Measurements from ENCODE around the gene LPCAT4.

LPCAT4 gene

DNA sequence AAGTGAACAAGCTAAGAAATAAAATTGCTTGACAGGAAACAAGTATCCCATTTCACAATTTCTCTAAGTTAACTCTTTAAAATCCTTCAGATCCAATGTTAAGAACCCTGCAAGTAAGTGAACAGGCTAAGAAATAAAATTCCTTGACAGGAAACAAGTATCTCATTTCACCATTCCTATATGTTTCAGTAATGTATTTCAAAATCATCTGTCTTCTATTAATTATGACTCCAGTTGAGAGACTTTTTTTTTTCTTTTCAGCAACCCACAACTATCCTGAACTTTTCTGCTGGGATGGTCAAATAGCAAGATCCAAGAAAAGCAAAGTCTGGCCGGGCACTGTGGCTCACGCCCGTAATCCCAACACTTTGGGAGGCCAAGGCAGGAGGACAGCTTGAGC, 27.1 kb downstream of the LPCAT4 start:
- no peak for TF ChIP-seq FOXM1 (IDR thresholded peaks at IDR 0.05; ENCODE audit: borderline replicate concordance, low read depth)
- TF ChIP-seq EP300 (IDR thresholded peaks at IDR 0.05; ENCODE audit: borderline replicate concordance): no peak
- TF ChIP-seq, protein P1, sequence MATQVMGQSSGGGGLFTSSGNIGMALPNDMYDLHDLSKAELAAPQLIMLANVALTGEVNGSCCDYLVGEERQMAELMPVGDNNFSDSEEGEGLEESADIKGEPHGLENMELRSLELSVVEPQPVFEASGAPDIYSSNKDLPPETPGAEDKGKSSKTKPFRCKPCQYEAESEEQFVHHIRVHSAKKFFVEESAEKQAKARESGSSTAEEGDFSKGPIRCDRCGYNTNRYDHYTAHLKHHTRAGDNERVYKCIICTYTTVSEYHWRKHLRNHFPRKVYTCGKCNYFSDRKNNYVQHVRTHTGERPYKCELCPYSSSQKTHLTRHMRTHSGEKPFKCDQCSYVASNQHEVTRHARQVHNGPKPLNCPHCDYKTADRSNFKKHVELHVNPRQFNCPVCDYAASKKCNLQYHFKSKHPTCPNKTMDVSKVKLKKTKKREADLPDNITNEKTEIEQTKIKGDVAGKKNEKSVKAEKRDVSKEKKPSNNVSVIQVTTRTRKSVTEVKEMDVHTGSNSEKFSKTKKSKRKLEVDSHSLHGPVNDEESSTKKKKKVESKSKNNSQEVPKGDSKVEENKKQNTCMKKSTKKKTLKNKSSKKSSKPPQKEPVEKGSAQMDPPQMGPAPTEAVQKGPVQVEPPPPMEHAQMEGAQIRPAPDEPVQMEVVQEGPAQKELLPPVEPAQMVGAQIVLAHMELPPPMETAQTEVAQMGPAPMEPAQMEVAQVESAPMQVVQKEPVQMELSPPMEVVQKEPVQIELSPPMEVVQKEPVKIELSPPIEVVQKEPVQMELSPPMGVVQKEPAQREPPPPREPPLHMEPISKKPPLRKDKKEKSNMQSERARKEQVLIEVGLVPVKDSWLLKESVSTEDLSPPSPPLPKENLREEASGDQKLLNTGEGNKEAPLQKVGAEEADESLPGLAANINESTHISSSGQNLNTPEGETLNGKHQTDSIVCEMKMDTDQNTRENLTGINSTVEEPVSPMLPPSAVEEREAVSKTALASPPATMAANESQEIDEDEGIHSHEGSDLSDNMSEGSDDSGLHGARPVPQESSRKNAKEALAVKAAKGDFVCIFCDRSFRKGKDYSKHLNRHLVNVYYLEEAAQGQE (IDR thresholded peaks at IDR 0.05; ENCODE audit: low read depth): no peak
- TF ChIP-seq, protein P2, sequence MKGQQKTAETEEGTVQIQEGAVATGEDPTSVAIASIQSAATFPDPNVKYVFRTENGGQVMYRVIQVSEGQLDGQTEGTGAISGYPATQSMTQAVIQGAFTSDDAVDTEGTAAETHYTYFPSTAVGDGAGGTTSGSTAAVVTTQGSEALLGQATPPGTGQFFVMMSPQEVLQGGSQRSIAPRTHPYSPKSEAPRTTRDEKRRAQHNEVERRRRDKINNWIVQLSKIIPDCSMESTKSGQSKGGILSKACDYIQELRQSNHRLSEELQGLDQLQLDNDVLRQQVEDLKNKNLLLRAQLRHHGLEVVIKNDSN (IDR thresholded peaks at IDR 0.05): no peak
- TF ChIP-seq RAD21 (IDR thresholded peaks at IDR 0.05; ENCODE audit: low read depth): no peak
- no peak for TF ChIP-seq EGR1 (IDR thresholded peaks at IDR 0.05)
- no peak for TF ChIP-seq NFIC (IDR thresholded peaks at IDR 0.05)
- no peak for TF ChIP-seq CEBPB (IDR thresholded peaks at IDR 0.05)
- no peak for TF ChIP-seq ZBTB7A (IDR thresholded peaks at IDR 0.05; ENCODE audit: low read depth)
- no peak for TF ChIP-seq TAF1 (IDR thresholded peaks at IDR 0.05; ENCODE audit: low read depth)
- TF ChIP-seq TCF12 (IDR thresholded peaks at IDR 0.05; ENCODE audit: low read depth): no peak
- TF ChIP-seq, protein P3, sequence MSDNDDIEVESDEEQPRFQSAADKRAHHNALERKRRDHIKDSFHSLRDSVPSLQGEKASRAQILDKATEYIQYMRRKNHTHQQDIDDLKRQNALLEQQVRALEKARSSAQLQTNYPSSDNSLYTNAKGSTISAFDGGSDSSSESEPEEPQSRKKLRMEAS (IDR thresholded peaks at IDR 0.05): no peak
- TF ChIP-seq TEAD4 (IDR thresholded peaks at IDR 0.05): no peak

DNA sequence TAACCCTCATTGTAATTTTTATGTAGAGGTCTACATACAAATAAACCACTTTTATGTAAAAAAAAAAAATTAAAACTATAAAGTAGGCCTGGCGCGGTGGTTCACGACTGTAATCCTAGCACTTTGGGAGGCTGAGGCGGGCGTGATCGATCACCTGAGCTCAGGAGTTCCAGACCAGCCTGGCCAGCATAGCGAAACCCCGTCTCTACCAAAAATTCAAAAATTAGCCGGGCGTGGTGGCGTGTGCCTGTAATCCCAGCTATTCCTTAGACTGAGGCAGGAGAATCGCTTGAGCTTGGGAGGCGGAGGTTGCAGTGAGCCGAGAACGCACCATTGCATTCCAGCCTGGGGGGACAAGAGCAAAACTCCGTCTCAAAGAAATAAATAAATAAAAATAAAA, 28.6 kb downstream of the LPCAT4 start:
- TF ChIP-seq, protein P2 (IDR thresholded peaks at IDR 0.05): no peak
- TF ChIP-seq TAF1 (IDR thresholded peaks at IDR 0.05; ENCODE audit: low read depth) (no peak), CEBPB (IDR thresholded peaks at IDR 0.05) (no peak), TEAD4 (IDR thresholded peaks at IDR 0.05) (no peak), FOXM1 (IDR thresholded peaks at IDR 0.05; ENCODE audit: borderline replicate concordance, low read depth) (no peak), RAD21 (IDR thresholded peaks at IDR 0.05; ENCODE audit: low read depth) (no peak), EGR1 (IDR thresholded peaks at IDR 0.05) (no peak), YY1 (IDR thresholded peaks at IDR 0.05; ENCODE audit: low read depth) (no peak), EP300 (IDR thresholded peaks at IDR 0.05; ENCODE audit: borderline replicate concordance) (no peak), ZBTB7A (IDR thresholded peaks at IDR 0.05; ENCODE audit: low read depth) (no peak), TCF12 (IDR thresholded peaks at IDR 0.05; ENCODE audit: low read depth) (no peak), NFIC (IDR thresholded peaks at IDR 0.05) (no peak)
- TF ChIP-seq, protein P3 (IDR thresholded peaks at IDR 0.05): no peak
- TF ChIP-seq, protein P1 (IDR thresholded peaks at IDR 0.05; ENCODE audit: low read depth): no peak

DNA sequence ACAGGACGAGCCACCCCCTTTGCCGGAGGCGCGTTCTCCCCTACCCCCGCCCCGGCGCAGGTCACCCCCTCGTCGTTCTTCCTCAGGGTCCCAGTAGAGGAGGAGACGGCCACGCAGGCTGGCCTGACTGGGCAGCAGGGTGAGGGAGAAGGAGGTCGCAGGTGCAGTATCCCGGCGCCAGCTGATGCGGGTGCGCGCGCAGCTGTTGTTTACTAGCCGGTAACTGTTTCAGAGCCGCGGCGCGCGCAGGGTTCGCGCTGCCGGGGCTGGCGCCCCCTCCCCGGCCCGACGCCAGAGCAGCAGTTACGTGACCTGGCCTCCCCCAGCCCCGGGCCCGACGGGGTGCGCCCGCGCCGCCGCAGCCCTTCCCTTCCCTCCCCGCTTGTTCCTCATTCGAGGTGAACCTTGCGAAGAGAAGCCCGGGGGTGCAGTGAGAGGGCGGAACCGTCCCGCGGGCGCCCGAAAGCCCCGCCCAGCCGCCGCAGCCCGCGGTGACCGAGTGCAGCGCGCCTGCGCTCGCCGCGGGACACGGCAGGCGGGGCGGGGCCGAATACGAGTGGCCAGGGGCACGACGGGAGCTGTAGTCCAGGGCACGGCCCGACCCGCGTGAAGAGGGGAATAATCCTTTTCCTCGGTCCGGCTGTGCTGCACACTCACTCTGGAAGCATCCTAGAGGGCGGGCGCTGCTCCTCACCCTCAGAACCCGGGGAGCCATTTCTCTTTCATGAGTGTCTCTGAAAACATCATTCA, 29.3 kb downstream of the LPCAT4 start, which contains the start of gene SLC12A6:
SLC12A6 (minus strand) TSS at position 225 of the 750 bp plus-strand sequence. CDS start 1,101 bp downstream, outside the sequence.
- TF ChIP-seq YY1 (IDR thresholded peaks at IDR 0.05; ENCODE audit: low read depth) (no peak), ZBTB7A (IDR thresholded peaks at IDR 0.05; ENCODE audit: low read depth) (peak; percentile 63), TAF1 (IDR thresholded peaks at IDR 0.05; ENCODE audit: low read depth) (0 out of 2 replicates have a peak, but pooled peaks have one; percentile 44)

DNA sequence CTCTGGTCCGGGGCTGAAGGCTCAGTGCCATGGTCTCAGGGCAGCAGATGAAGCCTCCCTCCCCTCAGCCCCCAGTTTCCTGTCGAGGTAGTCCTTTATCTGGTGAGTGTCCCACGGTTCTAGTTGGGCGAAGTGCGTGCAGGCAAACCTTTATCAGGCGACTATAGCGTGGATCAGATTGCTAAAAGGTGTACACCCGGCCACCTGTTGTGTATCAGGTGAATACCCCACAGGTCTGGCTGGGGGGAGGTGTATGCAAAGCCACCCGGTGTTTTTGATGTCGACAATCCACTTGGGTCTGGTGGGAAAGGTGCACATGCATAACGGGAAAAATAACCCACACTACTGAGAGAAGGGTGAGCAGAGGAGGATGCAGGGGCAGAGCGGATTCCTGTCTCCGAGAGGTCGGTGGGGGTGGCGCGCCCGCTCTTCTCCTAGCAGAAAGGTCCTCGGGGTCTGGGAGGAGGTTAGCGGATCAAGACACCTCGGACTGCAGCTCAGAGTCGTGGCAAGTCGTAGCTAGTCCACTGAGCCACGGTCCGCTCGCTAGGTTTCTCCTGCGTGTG, 29.9 kb downstream of the LPCAT4 start:
- TF ChIP-seq, protein P3 (IDR thresholded peaks at IDR 0.05): no peak
- TF ChIP-seq RAD21 (IDR thresholded peaks at IDR 0.05; ENCODE audit: low read depth) (no peak), YY1 (IDR thresholded peaks at IDR 0.05; ENCODE audit: low read depth) (no peak), EGR1 (IDR thresholded peaks at IDR 0.05) (no peak), NFIC (IDR thresholded peaks at IDR 0.05) (no peak), EP300 (IDR thresholded peaks at IDR 0.05; ENCODE audit: borderline replicate concordance) (no peak), TEAD4 (IDR thresholded peaks at IDR 0.05) (no peak), FOXM1 (IDR thresholded peaks at IDR 0.05; ENCODE audit: borderline replicate concordance, low read depth) (no peak), ZBTB7A (IDR thresholded peaks at IDR 0.05; ENCODE audit: low read depth) (no peak), CREB1 (IDR thresholded peaks at IDR 0.05; ENCODE audit: low read depth) (no peak)
- TF ChIP-seq, protein P2 (IDR thresholded peaks at IDR 0.05): no peak
